Lower leg skin (tissue), 4 donors: ENCODE measurements around the gene ZNF24. TPM values are rescaled to one million over a fixed set of nuclear protein-coding genes. Genes with fewer than 3 reads are reported as not detected.

Source experiments
- DNase-seq, 2 donors: peaks; one replicate each; pipeline ENCODE4 v3.0.0-alpha.2; 2019; ENCODE audit warnings: low spot score in 2 of 2
- H3K4me3 ChIP-seq: fragments of 200-600 bp; sonication (generic); 2 replicates; pipeline ENCODE4 v1.5.1; 2017; ENCODE audit warnings: mild to moderate bottlenecking, low read depth; ENCODE audit not compliant: poor library complexity, severe bottlenecking
- CTCF ChIP-seq, 3 donors: fragments of 450-650 bp; IDR thresholded peaks; one replicate each; pipeline ENCODE4 v1.5.1; 2016; ENCODE audit warnings: antibody characterized with exemption in 3 of 3, mild to moderate bottlenecking in 3 of 3, moderate library complexity in 2 of 3
- POLR2A ChIP-seq, 2 donors: fragments of 450-650 bp; IDR thresholded peaks; one replicate each; pipeline ENCODE4 v1.6.1; 2016 to 2017; ENCODE audit warnings: antibody characterized with exemption in 2 of 2, mild to moderate bottlenecking in 1 of 2, moderate library complexity in 1 of 2
- WGBS, 2 donors: methylation state at CpG; one replicate each; pipeline ENCODE4 v1.1.5; 2018; 5-methylcytosine and 5-hydroxymethylcytosine counted together
- intact Hi-C: fragments of 100-400 bp; cut with DNase I; formaldehyde crosslinking; loops from one replicate; pipeline ENCODE4 v1.15.0; 2023; ENCODE audit warnings: low total_unique reads
- total RNA-seq, 4 donors: library from RNA; depleted of rRNA; stranded (reverse); fragments of >200 nt; gene quantifications; one replicate each; pipeline ENCODE4 v1.1.0, GENCODE V29; 2016

Gene ZNF24
- total RNA-seq, 4 donors from 2014 or later = 27.2 to 32.4 (median 30.6) TPM

DNA sequence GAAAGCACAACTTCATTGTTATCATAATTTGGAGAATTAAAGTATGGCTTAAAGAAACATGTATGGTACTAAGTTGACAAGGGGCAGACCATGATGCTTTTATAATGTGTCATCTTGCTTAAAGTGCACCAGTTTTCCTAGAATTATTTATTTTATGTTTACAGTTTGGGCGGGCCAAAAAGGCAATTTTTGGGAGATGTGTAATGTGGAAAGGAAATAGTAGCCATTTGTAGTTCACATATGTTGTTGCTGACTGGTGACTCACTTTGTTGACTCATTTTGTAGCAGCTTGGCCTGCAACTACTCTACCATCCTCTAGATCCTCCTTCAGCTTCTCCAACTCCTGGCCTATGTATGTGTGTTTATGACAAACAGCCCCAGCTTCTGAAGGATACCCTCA, 61.9 kb downstream of the ZNF24 start:
- TF ChIP-seq POLR2A (IDR thresholded peaks at IDR 0.05) (no peak), CTCF (IDR thresholded peaks at IDR 0.05) (no peak)
- H3K4me3 ChIP-seq = no peak overlapping the region
- intact Hi-C loops = no loop called here
- WGBS, 2 donors = 65 to 81% methylated on average over 1 of the region's 1 CpG
- DNase-seq = no peak

Other genes starting within 250 kb of the ZNF24 start
- gene ZNF397, start 103.4 kb downstream of the ZNF24 start, total RNA-seq = 10 to 100 TPM; 13.2 to 26.9 (median 19.5) TPM
- gene ZSCAN30, start 54.2 kb downstream of the ZNF24 start, total RNA-seq = 10 to 100 TPM in 1 of 4 donors, 1 to 10 TPM in 3; 5.5 to 18.1 (median 8.0) TPM
- 1 to 10 TPM in 3 of 4 donors, under 1 TPM in 1; 0.30 to 2.1 (median 1.1) TPM for gene ZNF396, start 32.9 kb upstream of the ZNF24 start, total RNA-seq
- 10 to 100 TPM in 3 of 4 donors, 1 to 10 TPM in 1; 10.0 to 19.8 (median 15.2) TPM for gene INO80C, start 153.5 kb upstream of the ZNF24 start, total RNA-seq
- 100 to 1,000 TPM in 2 of 4 donors, 10 to 100 TPM in 2; 64.4 to 106 (median 93.4) TPM for gene GALNT1, start 237.3 kb upstream of the ZNF24 start, total RNA-seq